ENCODE data around the gene LAMC3. TPM values are rescaled to one million over a fixed set of nuclear protein-coding genes. Genes with fewer than 3 reads are reported as not detected.

The LAMC3 gene
- total RNA-seq, 3 donors from 2014 or later = 2.1 to 8.5 (median 7.8) TPM

- no peak for TF ChIP-seq CTCF (IDR thresholded peaks at IDR 0.05)
- TF ChIP-seq POLR2AphosphoS5 (IDR thresholded peaks at IDR 0.05) = no peak
- no peak for TF ChIP-seq POLR2A (IDR thresholded peaks at IDR 0.05)
- no peaks in the 10 kb centered on the region for H3K36me3 ChIP-seq
- no peaks in the 10 kb centered on the region for H3K4me1 ChIP-seq
- intact Hi-C loops (cut with DNase I; ENCODE audit: low total_unique reads) = loop anchor here (10.0 kb wide), 1 partner anchor 56 kb away; no protein-coding TSS in a partner anchor
- DNase-seq (ENCODE audit: low spot score in 2 of 2) = no peak
- no peaks in the 10 kb centered on the region for H3K9me3 ChIP-seq
- H3K27me3 ChIP-seq = peaks cover 0 to 5% of the 10 kb centered on the region in 2 donors
- no peak overlapping the region for H3K27ac ChIP-seq
- no peak overlapping the region for H3K4me3 ChIP-seq
Observed at GRCh38 chr9:131048820-131049219, 39.8 kb downstream of the LAMC3 start.

- Histone ChIP-seq H3K36me3 (no peaks in the 10 kb centered on the region), H3K4me3 (no peak overlapping the region), H3K27me3 (peaks cover 0 to 5% of the 10 kb centered on the region in 2 donors), H3K27ac (no peak overlapping the region), H3K9me3 (no peaks in the 10 kb centered on the region), H3K4me1 (no peaks in the 10 kb centered on the region)
- intact Hi-C loops (cut with DNase I; ENCODE audit: low total_unique reads) = loop anchor here (10.0 kb wide), 1 partner anchor 55 kb away; no protein-coding TSS in a partner anchor
- no peak for TF ChIP-seq POLR2AphosphoS5 (IDR thresholded peaks at IDR 0.05)
- no peak for TF ChIP-seq CTCF (IDR thresholded peaks at IDR 0.05)
- no peak for TF ChIP-seq POLR2A (IDR thresholded peaks at IDR 0.05)
- no peak for DNase-seq (ENCODE audit: low spot score in 2 of 2)
Observed at GRCh38 chr9:131049829-131050715, 41.1 kb downstream of the LAMC3 start.

GRCh38 chr9:131050831-131051230 is 41.9 kb downstream of the LAMC3 start:
- TF ChIP-seq CTCF (IDR thresholded peaks at IDR 0.05) (no peak), POLR2AphosphoS5 (IDR thresholded peaks at IDR 0.05) (no peak), POLR2A (IDR thresholded peaks at IDR 0.05) (no peak)
- Histone ChIP-seq H3K36me3 (no peaks in the 10 kb centered on the region), H3K4me3 (no peak overlapping the region), H3K4me1 (no peaks in the 10 kb centered on the region), H3K27ac (no peak overlapping the region), H3K9me3 (no peaks in the 10 kb centered on the region), H3K27me3 (peaks cover 0 to 5% of the 10 kb centered on the region in 2 donors)
- intact Hi-C loops (cut with DNase I; ENCODE audit: low total_unique reads) = no loop called here
- DNase-seq (ENCODE audit: low spot score in 2 of 2) = no peak

- peaks cover 0 to 5% of the 10 kb centered on the region in 2 donors for H3K27me3 ChIP-seq
- H3K9me3 ChIP-seq = no peaks in the 10 kb centered on the region
- H3K36me3 ChIP-seq = no peaks in the 10 kb centered on the region
- H3K4me3 ChIP-seq = no peak overlapping the region
- no peak overlapping the region for H3K27ac ChIP-seq
- H3K4me1 ChIP-seq = no peaks in the 10 kb centered on the region
- intact Hi-C loops (cut with DNase I; ENCODE audit: low total_unique reads) = no loop called here
- DNase-seq (ENCODE audit: low spot score in 2 of 2) = no peak
- TF ChIP-seq POLR2A (IDR thresholded peaks at IDR 0.05) (no peak), POLR2AphosphoS5 (IDR thresholded peaks at IDR 0.05) (no peak), CTCF (IDR thresholded peaks at IDR 0.05) (no peak)
Observed at GRCh38 chr9:131051592-131052517, 42.9 kb downstream of the LAMC3 start.

Data from breast epithelium (tissue), 4 donors.